GM19035 (cell line): ENCODE measurements around the gene SVOPL.
"Not testable (repeated sequence)": the region's sequence is repeated elsewhere in the genome, so short reads cannot be mapped to it uniquely, and the experiment has no call there.

Experiments used
- ATAC-seq: cut with Tn5 transposase; IDR thresholded peaks from one replicate; pipeline ENCODE4 v1.9.1; 2021; ENCODE audit not compliant: unreplicated experiment

Gene SVOPL

GRCh38 chr7:138701537-138701923, 368 bp upstream of the SVOPL start:
- no peak for ATAC-seq

- ATAC-seq, result no peak
Measured at GRCh38 chr7:138699661-138700060, 1.5 kb downstream of the SVOPL start.

DNA sequence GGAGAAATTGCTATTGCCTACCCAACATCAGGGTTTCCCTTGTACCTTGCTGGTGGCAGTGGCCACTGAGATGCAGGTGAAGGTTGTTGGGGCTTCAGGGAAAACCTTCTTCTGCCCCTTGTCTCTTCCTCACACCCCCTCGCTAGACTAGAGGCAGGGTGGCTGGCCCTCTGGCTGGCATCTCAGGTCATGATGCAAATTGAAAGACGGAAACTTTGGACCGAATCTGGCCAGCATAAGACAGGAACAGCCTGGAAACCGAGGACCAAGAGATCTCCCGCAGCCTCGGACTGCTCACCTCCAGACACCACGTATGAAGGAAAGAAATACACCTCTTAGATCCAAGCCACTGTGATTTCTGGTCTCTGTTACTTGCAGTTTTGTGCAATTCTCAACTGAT, 2.9 kb downstream of the SVOPL start:
- ATAC-seq, result no peak

GRCh38 chr7:138697535-138698182, 3.5 kb downstream of the SVOPL start:
- ATAC-seq, result no peak

- not testable (repeated sequence) for ATAC-seq
Measured at GRCh38 chr7:138695776-138696175, 5.4 kb downstream of the SVOPL start.

DNA sequence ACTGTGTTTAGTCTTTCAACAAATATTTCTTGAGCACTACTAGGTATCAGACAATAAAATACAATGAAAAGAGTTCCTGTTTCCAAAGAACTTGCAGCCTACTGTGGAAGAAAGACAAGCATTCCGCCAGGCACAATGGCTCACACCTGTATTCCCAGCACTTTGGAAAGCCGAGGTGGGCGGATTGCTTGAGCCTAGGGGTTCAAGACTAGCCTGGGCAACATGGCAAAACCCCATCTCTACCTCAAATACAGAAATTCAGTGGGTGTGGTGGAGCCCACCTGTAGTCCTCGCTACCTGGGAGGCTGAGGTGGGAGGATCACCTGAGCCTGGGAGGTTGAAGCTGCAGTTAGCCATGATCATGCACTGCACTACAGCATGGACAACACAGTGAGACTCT, 6.1 kb downstream of the SVOPL start:
- no peak for ATAC-seq

- no peak for ATAC-seq
Measured at GRCh38 chr7:138691178-138691577, 10.0 kb downstream of the SVOPL start.

GRCh38 chr7:138690495-138690894, 10.7 kb downstream of the SVOPL start:
- no peak for ATAC-seq

GRCh38 chr7:138688037-138688436, 13.1 kb downstream of the SVOPL start:
- not testable (repeated sequence) for ATAC-seq

DNA sequence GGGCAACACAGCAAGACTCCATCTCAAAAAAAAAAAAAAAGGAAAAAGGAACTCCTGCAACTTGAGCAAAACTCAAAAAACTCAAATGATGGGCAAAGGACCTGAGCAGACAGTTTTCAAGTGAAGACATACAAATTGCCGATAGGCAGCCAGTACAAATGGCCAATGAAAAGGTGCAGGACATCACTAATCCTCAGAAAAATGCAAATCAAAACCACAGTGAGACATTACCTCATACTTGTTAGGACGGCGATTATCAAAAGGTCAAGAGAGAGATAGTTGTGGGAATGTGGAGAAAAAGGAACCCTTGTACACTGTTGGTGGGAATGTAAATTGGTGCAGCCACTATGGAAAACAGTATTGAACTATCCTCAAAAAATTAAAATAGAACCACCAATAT, 16.8 kb downstream of the SVOPL start:
- ATAC-seq, result no peak

DNA sequence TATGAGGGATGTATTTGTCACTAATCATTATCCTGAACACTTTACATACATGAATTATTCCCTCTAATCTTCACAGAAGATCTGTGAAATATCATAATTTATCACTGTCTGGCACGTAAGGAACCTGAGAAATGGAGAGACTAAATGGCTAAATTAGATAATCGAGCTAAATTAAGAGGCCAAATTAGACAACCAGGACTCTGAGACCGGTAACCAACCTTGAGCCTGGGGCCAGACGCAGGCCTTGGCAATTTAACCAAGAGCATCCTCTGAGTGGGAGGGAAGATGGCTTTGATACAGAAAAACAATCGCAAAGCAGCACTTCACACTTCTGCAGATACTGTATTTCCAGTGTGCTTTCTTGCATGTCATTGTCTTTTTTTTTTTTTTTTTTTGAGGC, 21.4 kb downstream of the SVOPL start:
- ATAC-seq, result no peak

DNA sequence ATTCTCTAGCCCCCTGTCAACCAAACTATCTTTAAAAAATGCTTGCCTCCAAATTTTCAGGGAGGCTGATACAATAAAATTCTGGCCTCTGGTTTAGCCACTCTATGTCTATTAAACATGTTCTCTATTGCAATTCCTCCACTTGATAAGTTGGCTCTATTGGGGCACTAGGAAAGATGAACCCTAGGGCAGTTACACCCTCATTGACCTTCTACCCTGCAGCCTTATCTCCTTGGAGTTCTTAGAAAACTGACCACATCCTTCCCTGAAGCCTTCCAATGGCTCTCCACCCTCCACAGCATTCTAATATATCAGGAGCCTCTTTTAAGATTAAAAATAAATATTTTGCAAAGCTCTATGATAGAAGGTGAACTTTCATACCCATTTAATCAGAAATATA, 30.6 kb downstream of the SVOPL start:
- ATAC-seq, result no peak

DNA sequence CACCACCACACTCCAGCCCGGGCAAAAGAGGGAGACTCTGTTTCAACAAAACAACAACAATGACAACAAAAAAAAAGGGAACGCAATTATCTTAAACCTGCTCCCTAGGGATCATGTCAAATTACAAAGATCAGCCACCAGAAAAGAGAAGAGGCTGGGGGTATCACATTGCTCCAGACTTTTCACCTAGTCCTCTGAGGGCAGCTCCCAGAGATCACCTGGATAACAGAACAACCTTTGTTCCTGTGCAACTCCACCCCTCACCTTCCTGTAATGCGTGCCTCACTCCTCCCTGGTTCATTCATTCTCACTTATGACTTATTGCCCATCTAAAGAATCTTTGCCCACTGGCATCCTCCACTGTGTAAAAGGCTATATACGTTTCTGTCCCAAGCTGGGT, 31.8 kb downstream of the SVOPL start:
- ATAC-seq, result no peak

GRCh38 chr7:138668946-138669345, 32.2 kb downstream of the SVOPL start:
- no peak for ATAC-seq

DNA sequence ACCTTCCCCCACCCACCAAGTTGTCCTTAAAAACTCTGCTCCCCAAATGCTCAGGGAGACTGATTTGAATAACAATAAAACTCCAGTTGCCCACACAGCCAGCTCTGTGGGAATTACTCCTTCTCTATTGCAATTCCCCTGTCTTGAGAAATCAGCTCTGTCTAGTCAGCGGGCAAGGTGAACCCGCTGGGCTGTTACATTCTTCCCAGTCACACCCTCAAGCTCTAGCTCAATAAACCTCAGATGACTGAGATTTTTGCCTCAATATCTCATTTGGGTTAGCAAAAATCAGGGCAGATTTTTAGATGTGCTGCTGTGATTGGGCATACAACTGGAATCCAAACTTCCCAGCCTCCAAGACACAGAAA, 32.9 kb downstream of the SVOPL start:
- ATAC-seq, result no peak

GRCh38 chr7:138667535-138668228, 33.5 kb downstream of the SVOPL start:
- ATAC-seq, result no peak

DNA sequence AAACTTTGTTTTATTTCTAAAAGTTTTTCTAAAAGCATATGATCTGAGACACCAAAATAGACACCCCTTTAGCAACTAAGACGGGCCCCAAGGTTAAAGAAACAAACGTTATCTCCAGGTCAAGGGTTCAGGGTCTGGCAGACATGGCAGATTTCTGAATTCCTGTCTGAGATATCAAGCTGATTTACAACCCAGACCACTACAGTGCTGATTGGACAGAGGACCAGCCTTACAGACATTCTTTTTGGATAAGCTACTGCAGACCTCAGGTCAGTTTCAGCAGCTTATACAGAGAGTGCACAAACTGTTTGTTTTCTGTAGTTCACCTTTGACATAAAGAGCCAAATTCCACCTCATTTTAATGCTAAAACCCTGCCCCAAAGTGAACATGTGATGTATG, 34.8 kb downstream of the SVOPL start:
- ATAC-seq, result no peak

- ATAC-seq, result no peak
Measured at GRCh38 chr7:138665669-138666140, 35.5 kb downstream of the SVOPL start.

GRCh38 chr7:138665249-138665648, 35.9 kb downstream of the SVOPL start:
- no peak for ATAC-seq

DNA sequence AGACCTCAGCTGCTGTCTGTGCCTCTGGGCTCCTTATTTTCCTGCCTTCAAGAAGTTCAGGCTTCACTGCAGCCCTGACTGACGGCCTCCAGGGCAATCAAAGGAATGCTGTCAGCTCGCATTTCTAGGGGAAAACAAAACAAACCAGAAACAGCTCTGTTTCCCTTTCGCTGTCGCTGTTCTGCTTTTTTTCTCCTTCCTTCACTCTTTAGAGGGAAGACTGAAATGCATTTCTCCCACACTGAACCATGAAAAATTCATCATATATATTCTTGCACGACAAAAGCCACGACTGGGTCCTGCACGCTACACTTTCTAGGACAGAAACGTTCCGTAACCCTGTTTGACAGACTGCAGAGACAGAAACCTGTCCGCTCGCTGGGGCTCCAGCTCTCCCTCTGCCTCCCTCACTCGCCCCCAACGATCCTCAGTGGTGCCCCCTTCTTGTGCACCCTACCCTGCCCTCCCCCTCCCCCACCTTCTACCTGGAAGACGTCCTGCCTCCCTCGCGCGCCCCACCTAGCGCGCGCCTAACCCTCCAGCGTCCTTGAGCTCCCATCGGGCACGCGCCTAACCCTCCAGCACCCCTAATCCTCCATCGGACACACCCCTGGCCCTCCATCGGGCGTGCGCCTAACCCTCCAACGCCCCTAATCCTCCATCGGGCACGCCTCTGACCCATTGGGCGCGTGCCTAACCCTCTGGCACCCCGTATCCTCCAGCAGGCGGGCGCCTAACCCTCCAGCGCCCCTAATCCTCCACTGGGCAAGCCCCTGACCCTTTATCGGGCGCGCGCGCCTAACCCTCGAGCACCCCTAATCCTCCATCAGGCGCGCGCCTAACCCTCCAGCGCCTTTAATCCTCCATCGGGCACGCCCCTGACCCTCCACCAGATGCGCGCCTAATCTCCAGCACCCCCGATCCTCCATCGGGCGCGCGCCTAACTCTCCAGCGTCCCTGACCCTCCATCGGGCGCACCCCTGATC, 37.1 kb downstream of the SVOPL start:
- no peak for ATAC-seq

DNA sequence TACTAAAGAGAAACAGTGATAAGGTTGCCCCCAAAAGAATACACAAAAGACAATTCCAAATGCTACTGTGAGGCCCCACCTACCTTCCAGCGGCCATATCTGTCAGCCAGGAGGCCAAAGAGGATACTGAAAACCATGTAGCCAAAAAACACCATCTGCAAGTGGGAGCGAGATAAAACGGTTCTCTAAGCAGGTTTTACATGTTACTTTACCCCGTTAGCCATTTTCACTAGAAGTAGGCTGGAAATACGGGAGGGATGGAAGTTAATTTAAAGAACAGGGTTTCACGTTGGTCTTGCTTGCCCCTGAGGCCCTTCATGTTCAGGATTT, 38.2 kb downstream of the SVOPL start:
- ATAC-seq, result no peak
